ENCODE data around the gene MPV17. TPM values are rescaled to one million over a fixed set of nuclear protein-coding genes. Genes with fewer than 3 reads are reported as not detected.

MPV17 gene
- polyA plus RNA-seq, 1 donor from 2014 or later, result 79.6 TPM

DNA sequence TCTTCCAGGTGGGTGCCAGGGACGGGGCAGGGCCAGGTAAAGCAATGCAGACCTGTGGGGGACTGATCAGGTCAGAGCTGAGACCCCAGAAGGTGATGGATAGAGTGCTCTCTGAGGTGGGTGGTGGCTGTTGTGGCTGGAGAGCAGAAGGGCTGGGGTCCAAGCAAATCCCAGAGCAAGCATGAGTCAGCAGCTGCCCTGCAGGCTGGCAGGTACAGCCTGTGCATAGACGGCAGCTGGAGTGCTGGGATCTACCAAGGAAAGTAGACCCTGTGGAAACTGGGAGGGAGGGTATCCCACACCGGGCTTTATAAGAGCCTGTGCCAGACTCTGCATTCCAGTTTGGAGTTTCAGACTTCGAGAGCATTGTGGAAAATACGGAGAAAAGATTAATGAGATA is 40.0 kb downstream of the MPV17 start:
- no peaks in the 10 kb centered on the region for H3K9me2 ChIP-seq (ENCODE audit: insufficient read depth, low read length)
- TF ChIP-seq POLR2AphosphoS5 (IDR thresholded peaks at IDR 0.05), result no peak
- TF ChIP-seq, protein P1, sequence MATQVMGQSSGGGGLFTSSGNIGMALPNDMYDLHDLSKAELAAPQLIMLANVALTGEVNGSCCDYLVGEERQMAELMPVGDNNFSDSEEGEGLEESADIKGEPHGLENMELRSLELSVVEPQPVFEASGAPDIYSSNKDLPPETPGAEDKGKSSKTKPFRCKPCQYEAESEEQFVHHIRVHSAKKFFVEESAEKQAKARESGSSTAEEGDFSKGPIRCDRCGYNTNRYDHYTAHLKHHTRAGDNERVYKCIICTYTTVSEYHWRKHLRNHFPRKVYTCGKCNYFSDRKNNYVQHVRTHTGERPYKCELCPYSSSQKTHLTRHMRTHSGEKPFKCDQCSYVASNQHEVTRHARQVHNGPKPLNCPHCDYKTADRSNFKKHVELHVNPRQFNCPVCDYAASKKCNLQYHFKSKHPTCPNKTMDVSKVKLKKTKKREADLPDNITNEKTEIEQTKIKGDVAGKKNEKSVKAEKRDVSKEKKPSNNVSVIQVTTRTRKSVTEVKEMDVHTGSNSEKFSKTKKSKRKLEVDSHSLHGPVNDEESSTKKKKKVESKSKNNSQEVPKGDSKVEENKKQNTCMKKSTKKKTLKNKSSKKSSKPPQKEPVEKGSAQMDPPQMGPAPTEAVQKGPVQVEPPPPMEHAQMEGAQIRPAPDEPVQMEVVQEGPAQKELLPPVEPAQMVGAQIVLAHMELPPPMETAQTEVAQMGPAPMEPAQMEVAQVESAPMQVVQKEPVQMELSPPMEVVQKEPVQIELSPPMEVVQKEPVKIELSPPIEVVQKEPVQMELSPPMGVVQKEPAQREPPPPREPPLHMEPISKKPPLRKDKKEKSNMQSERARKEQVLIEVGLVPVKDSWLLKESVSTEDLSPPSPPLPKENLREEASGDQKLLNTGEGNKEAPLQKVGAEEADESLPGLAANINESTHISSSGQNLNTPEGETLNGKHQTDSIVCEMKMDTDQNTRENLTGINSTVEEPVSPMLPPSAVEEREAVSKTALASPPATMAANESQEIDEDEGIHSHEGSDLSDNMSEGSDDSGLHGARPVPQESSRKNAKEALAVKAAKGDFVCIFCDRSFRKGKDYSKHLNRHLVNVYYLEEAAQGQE (IDR thresholded peaks at IDR 0.05; ENCODE audit: borderline replicate concordance), result no peak
- no peak for TF ChIP-seq EZH2 (IDR thresholded peaks at IDR 0.05; ENCODE audit: borderline replicate concordance, insufficient read depth, low read length, poor library complexity, severe bottlenecking)
- TF ChIP-seq EP300 (conservative IDR thresholded peaks at IDR 0.05; ENCODE audit: poor library complexity, severe bottlenecking), result no peak
- no peak for TF ChIP-seq TAF1 (IDR thresholded peaks at IDR 0.05; ENCODE audit: low read depth)
- no peak for TF ChIP-seq RAD21 (conservative IDR thresholded peaks at IDR 0.05)
- no peak for TF ChIP-seq MXI1 (conservative IDR thresholded peaks at IDR 0.05; ENCODE audit: poor library complexity, severe bottlenecking)
- no peak for TF ChIP-seq SMC3 (conservative IDR thresholded peaks at IDR 0.05; ENCODE audit: poor library complexity)
- TF ChIP-seq, protein P2, sequence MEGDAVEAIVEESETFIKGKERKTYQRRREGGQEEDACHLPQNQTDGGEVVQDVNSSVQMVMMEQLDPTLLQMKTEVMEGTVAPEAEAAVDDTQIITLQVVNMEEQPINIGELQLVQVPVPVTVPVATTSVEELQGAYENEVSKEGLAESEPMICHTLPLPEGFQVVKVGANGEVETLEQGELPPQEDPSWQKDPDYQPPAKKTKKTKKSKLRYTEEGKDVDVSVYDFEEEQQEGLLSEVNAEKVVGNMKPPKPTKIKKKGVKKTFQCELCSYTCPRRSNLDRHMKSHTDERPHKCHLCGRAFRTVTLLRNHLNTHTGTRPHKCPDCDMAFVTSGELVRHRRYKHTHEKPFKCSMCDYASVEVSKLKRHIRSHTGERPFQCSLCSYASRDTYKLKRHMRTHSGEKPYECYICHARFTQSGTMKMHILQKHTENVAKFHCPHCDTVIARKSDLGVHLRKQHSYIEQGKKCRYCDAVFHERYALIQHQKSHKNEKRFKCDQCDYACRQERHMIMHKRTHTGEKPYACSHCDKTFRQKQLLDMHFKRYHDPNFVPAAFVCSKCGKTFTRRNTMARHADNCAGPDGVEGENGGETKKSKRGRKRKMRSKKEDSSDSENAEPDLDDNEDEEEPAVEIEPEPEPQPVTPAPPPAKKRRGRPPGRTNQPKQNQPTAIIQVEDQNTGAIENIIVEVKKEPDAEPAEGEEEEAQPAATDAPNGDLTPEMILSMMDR (IDR thresholded peaks at IDR 0.05; ENCODE audit: poor library complexity, severe bottlenecking), result no peak
- H3K27me3 ChIP-seq (ENCODE audit: insufficient read depth, low read depth, low read length), result no peaks in the 10 kb centered on the region
- H3K79me2 ChIP-seq (replicated peaks; ENCODE audit: insufficient read depth, low read length), result no peaks in the 10 kb centered on the region
- no peaks in the 10 kb centered on the region for H4K20me1 ChIP-seq (ENCODE audit: insufficient read depth)
- H3K4me2 ChIP-seq (ENCODE audit: low read length), result no peak overlapping the region
- H3F3A ChIP-seq (ENCODE audit: insufficient read depth, low read length, poor library complexity, severe bottlenecking), result no peaks in the 10 kb centered on the region
- no peak overlapping the region for H3K4me3 ChIP-seq (ENCODE audit: low read length)
- no peak overlapping the region for H2AFZ ChIP-seq (ENCODE audit: low read depth, low read length)
- no peaks in the 10 kb centered on the region for H3K9me3 ChIP-seq (ENCODE audit: low read length)
- no peak overlapping the region for H3K27ac ChIP-seq (ENCODE audit: low read length)
- no peak overlapping the region for H3K9ac ChIP-seq (ENCODE audit: low read length)
- H3K36me3 ChIP-seq (ENCODE audit: insufficient read depth, low read length), result no peaks in the 10 kb centered on the region

DNA sequence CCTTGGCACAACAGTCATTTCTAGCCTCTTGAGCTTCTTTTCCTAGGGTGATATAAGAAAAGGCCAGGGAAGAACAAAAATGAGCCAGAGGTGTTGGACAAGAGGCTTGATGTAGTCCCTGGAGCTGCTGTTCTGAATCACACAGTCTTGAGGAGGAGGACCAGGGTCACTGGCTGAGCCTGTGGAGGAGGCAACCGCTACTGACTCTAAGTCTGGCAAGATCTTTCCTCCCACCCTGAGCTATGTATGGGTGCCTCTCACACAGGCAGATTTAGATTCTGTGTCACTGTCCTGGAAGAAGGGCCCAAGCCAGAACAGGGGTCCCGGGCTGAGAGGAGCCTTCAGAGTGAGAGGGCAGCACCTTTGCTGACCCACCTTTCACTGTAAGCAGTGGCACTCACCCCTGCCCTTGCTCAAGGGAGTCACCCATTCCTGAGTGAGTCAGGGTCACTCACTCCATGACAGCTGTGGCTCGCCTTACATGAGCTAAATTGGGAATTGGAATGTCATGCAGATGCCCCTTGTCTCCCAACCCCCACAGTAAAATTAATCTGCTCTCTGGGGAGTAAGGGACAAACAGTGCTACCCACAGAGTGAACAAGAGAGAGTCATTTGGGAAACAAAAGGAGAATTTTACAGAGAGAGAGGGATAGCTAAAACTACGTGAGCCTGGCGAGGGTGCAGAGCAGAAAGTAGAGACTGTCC is 40.9 kb downstream of the MPV17 start, which contains the start of gene TRIM54:
Gene TRIM54 (plus strand): TSS at position 575 of the 705 bp plus-strand sequence. CDS start 303 bp downstream, outside the sequence.
- Histone ChIP-seq H3K4me3 (ENCODE audit: low read length) (no peak within 1 kb of the TSS), H3K9me2 (ENCODE audit: insufficient read depth, low read length) (no peaks in the 10 kb centered on the region), H3K27me3 (ENCODE audit: insufficient read depth, low read depth, low read length) (no peaks in the 10 kb centered on the region), H3K27ac (ENCODE audit: low read length) (no peak within 1 kb of the TSS), H3K4me2 (ENCODE audit: low read length) (no peak within 1 kb of the TSS), H3K9me3 (ENCODE audit: low read length) (no peaks in the 10 kb centered on the region), H3K36me3 (ENCODE audit: insufficient read depth, low read length) (no peaks in the 10 kb centered on the region), H4K20me1 (ENCODE audit: insufficient read depth) (no peaks in the 10 kb centered on the region), H3K79me2 (replicated peaks; ENCODE audit: insufficient read depth, low read length) (no peaks in the 10 kb centered on the region), H3F3A (ENCODE audit: insufficient read depth, low read length, poor library complexity, severe bottlenecking) (no peaks in the 10 kb centered on the region), H3K9ac (ENCODE audit: low read length) (no peak within 1 kb of the TSS), H2AFZ (ENCODE audit: low read depth, low read length) (no peak within 1 kb of the TSS)
- TF ChIP-seq, protein P2 (IDR thresholded peaks at IDR 0.05; ENCODE audit: poor library complexity, severe bottlenecking), result no peak
- TF ChIP-seq TAF1 (IDR thresholded peaks at IDR 0.05; ENCODE audit: low read depth) (no peak), SMC3 (conservative IDR thresholded peaks at IDR 0.05; ENCODE audit: poor library complexity) (no peak), POLR2AphosphoS5 (IDR thresholded peaks at IDR 0.05) (no peak), MXI1 (conservative IDR thresholded peaks at IDR 0.05; ENCODE audit: poor library complexity, severe bottlenecking) (no peak), EZH2 (IDR thresholded peaks at IDR 0.05; ENCODE audit: borderline replicate concordance, insufficient read depth, low read length, poor library complexity, severe bottlenecking) (no peak), RAD21 (conservative IDR thresholded peaks at IDR 0.05) (no peak)
- TF ChIP-seq, protein P1 (IDR thresholded peaks at IDR 0.05; ENCODE audit: borderline replicate concordance), result no peak
